ENCODE results near the gene SLC48A1.
A peak's percentile ranks its signal among the peaks of the same experiment; 100 is the strongest.
"Not testable (repeated sequence)": the region's sequence is repeated elsewhere in the genome, so short reads cannot be mapped to it uniquely, and the experiment has no call there.

Gene SLC48A1

DNA sequence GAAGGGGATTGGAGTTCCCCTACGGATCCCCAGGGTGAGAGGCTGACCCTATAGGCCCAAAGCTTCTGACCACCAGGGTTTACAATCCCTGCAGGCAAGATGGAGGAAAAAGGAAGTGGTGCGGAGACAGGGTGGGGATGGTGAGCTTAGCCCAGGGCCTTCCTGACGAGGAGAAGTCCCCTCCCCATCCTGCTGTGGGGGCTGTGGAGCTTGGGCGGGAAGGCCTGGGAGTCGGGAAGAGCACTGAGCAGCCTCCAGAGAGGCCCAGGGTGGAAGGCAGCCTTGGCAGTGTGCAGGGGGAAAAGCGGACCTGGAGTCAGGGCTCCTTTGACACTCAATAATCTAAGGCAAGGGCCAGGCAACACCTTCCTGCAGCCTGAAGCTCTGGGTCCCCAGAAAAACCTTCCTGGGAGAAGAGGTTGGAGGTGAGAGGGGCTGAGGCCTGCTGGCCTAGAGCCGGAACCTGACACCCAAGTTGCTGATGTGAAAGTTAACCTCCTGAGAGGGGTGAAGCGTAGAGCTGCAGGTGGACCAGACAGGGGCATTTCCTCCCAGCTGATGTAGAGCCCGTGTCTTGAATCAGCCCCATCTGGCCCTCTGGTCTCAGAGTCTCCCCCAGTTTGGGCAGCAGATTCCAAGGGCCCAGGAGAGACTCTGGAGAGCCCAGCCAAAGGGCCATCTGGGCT is 40.6 kb downstream of the SLC48A1 start:
- Histone ChIP-seq H3K27ac (ENCODE audit: low read depth, low read length, poor library complexity, severe bottlenecking) (peak overlapping the region; percentile 98), H2AFZ (ENCODE audit: low read length) (no peak overlapping the region), H4K20me1 (ENCODE audit: insufficient read depth, low read length) (no peaks in the 10 kb centered on the region), H3K36me3 (ENCODE audit: insufficient read depth, low read length) (peaks cover 10% of the 10 kb centered on the region; the same call in 1 of the 2 replicates), H3K4me2 (ENCODE audit: low read length) (peak overlapping the region; percentile 84), H3K27me3 (ENCODE audit: insufficient read depth, low read length) (no peaks in the 10 kb centered on the region), H3K9ac (ENCODE audit: low read length) (peak overlapping the region; percentile 81), H3K79me2 (ENCODE audit: insufficient read depth, low read length) (peaks cover 43% of the 10 kb centered on the region), H3K4me3 (ENCODE audit: low read depth, low read length, poor library complexity, severe bottlenecking) (peak overlapping the region; percentile 61), H3K9me3 (ENCODE audit: low read length) (no peaks in the 10 kb centered on the region), H3F3A (ENCODE audit: insufficient read depth, low read length) (no peaks in the 10 kb centered on the region), H3K4me1 (ENCODE audit: insufficient read depth, low read length, severe bottlenecking) (peaks cover 99% of the 10 kb centered on the region), H3K9me2 (ENCODE audit: low read depth, low read length) (no peaks in the 10 kb centered on the region)
- TF ChIP-seq EZH2 (IDR thresholded peaks at IDR 0.05; ENCODE audit: borderline replicate concordance, low read length): no peak

DNA sequence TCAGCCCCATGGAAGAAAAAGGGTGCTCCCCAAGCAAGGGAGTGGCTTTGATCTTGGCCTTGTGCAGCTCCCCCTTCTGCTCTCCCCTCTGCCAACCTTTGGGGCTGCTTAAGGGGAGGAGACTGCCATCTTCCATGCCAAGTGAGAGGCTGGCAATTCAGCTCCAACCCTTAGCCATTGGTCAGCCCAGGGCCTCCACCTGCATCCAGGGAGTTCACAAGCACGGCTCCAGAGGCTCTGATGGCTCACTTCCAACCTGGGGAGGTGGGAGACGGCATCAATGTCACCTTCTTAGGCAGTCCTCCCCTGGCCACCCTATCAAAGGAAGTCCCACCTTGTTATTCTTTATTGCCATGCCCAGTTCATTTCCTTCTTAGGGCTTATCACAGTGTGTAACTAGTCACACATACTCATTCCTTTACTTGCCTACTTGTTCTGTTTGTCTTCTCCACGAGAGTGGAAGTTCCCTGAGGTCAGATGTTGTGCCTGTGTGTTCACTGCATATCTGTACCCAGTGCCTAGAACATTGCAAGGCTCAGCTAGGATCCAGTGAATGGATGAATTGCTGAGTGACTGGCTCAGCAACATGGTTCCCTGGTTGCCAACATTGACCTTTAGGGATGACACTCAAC is 41.6 kb downstream of the SLC48A1 start:
- peaks cover 90% of the 10 kb centered on the region for H3K4me1 ChIP-seq (ENCODE audit: insufficient read depth, low read length, severe bottlenecking)
- H3K4me2 ChIP-seq (ENCODE audit: low read length): peak overlapping the region; percentile 84

DNA sequence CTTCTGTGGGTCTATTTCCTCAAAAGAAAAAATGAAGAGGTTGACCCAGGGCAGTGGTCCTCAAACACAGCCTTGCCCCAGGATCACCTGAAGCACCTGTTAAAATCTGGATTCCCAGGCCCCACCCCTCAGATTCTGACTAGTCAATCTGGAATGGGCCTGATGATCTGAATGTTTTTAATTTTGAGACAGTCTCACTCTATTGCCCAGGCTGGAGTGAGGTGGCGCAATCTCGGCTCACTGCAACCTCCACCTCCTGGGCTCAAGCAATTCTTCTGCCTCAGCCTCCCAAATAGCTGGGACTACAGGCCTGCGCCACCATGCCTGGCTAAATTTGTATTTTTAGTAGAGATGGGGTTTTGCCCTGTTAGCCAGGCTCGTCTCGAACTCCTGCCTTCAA is 42.4 kb downstream of the SLC48A1 start:
- H3K9me3 ChIP-seq (ENCODE audit: low read length); H4K20me1 ChIP-seq (ENCODE audit: insufficient read depth, low read length); H3K9me2 ChIP-seq (ENCODE audit: low read depth, low read length); H3F3A ChIP-seq (ENCODE audit: insufficient read depth, low read length); H3K27me3 ChIP-seq (ENCODE audit: insufficient read depth, low read length); H3K4me3 ChIP-seq (ENCODE audit: low read depth, low read length, poor library complexity, severe bottlenecking); H3K36me3 ChIP-seq (ENCODE audit: insufficient read depth, low read length); H2AFZ ChIP-seq (ENCODE audit: low read length); H3K9ac ChIP-seq (ENCODE audit: low read length): not testable (repeated sequence)
- Histone ChIP-seq H3K4me2 (ENCODE audit: low read length) (peak overlapping the region; percentile 84; the same call in 1 of the 2 replicates), H3K79me2 (ENCODE audit: insufficient read depth, low read length) (peaks cover 50% of the 10 kb centered on the region), H3K4me1 (ENCODE audit: insufficient read depth, low read length, severe bottlenecking) (peaks cover 87% of the 10 kb centered on the region), H3K27ac (ENCODE audit: low read depth, low read length, poor library complexity, severe bottlenecking) (peak overlapping the region; percentile 98)

More for the DNA sequence above, 41.6 kb downstream of the SLC48A1 start:
- peak overlapping the region; percentile 98 for H3K27ac ChIP-seq (ENCODE audit: low read depth, low read length, poor library complexity, severe bottlenecking)
- H3K9ac ChIP-seq (ENCODE audit: low read length): peak overlapping the region; percentile 81; the same call in 1 of the 2 replicates
- H3K27me3 ChIP-seq (ENCODE audit: insufficient read depth, low read length): no peaks in the 10 kb centered on the region
- no peaks in the 10 kb centered on the region for H3K9me3 ChIP-seq (ENCODE audit: low read length)
- no peak overlapping the region for H2AFZ ChIP-seq (ENCODE audit: low read length)
- H3K4me3 ChIP-seq (ENCODE audit: low read depth, low read length, poor library complexity, severe bottlenecking): peak overlapping the region; percentile 61
- no peaks in the 10 kb centered on the region for H3K9me2 ChIP-seq (ENCODE audit: low read depth, low read length)
- H3K36me3 ChIP-seq (ENCODE audit: insufficient read depth, low read length): peaks cover 10% of the 10 kb centered on the region; the same call in 1 of the 2 replicates
- no peaks in the 10 kb centered on the region for H3F3A ChIP-seq (ENCODE audit: insufficient read depth, low read length)
- TF ChIP-seq, protein P1, sequence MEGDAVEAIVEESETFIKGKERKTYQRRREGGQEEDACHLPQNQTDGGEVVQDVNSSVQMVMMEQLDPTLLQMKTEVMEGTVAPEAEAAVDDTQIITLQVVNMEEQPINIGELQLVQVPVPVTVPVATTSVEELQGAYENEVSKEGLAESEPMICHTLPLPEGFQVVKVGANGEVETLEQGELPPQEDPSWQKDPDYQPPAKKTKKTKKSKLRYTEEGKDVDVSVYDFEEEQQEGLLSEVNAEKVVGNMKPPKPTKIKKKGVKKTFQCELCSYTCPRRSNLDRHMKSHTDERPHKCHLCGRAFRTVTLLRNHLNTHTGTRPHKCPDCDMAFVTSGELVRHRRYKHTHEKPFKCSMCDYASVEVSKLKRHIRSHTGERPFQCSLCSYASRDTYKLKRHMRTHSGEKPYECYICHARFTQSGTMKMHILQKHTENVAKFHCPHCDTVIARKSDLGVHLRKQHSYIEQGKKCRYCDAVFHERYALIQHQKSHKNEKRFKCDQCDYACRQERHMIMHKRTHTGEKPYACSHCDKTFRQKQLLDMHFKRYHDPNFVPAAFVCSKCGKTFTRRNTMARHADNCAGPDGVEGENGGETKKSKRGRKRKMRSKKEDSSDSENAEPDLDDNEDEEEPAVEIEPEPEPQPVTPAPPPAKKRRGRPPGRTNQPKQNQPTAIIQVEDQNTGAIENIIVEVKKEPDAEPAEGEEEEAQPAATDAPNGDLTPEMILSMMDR (IDR thresholded peaks at IDR 0.05; ENCODE audit: low read length): no peak
- TF ChIP-seq EZH2 (IDR thresholded peaks at IDR 0.05; ENCODE audit: borderline replicate concordance, low read length): no peak
- peaks cover 50% of the 10 kb centered on the region for H3K79me2 ChIP-seq (ENCODE audit: insufficient read depth, low read length)
- no peaks in the 10 kb centered on the region for H4K20me1 ChIP-seq (ENCODE audit: insufficient read depth, low read length)

DNA sequence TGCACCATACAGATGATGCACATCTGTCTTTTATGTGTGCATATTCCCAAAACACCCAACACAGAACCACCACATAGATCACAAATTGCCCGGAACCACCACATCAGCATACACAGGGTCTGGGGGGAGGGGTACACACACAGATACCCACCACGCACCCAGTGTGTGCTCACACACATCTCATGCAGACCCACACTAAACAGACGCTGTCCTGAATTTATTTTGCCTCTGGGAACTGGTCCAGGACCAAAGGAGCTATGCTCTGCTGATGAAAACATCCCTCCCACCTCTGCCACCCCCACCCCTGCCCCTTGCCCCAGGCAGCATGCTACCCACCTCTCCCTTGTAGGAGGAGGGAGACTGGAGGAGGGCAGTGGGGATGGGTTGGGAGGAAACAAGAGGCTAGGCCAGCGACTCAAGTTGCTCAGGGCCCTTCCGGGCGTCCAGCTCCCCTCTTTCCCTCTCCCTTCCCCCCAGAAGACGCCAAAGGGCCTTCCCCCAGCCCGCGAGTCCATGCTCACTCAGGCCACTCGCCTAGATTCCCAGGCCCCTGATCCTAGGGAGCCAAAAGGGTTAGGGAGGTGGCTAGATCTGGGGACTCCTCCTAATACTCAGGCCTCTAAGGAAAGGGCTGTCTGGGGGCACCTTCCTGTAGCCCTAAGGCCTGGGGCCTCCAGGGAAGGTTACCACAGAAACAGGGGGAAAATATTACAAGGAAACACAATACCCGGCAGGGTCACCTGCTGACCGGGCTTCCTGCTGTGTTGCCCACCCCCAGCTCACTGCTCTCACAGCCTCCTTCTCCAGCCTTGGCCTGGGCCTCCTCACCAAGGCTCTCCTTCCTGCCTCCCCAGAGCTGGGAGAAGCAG is 43.6 kb downstream of the SLC48A1 start:
- no peaks in the 10 kb centered on the region for H3F3A ChIP-seq (ENCODE audit: insufficient read depth, low read length)
- H3K27ac ChIP-seq (ENCODE audit: low read depth, low read length, poor library complexity, severe bottlenecking): peak overlapping the region; percentile 98
- peaks cover 86% of the 10 kb centered on the region for H3K4me1 ChIP-seq (ENCODE audit: insufficient read depth, low read length, severe bottlenecking)
- H2AFZ ChIP-seq (ENCODE audit: low read length): no peak overlapping the region
- peaks cover 10% of the 10 kb centered on the region; the same call in 1 of the 2 replicates for H3K36me3 ChIP-seq (ENCODE audit: insufficient read depth, low read length)
- peak overlapping the region; percentile 87 for H3K9ac ChIP-seq (ENCODE audit: low read length)
- no peaks in the 10 kb centered on the region for H3K9me3 ChIP-seq (ENCODE audit: low read length)
- no peaks in the 10 kb centered on the region for H4K20me1 ChIP-seq (ENCODE audit: insufficient read depth, low read length)
- H3K79me2 ChIP-seq (ENCODE audit: insufficient read depth, low read length): peaks cover 42% of the 10 kb centered on the region
- H3K4me3 ChIP-seq (ENCODE audit: low read depth, low read length, poor library complexity, severe bottlenecking): peak overlapping the region; percentile 96
- peak overlapping the region; percentile 70 for H3K4me2 ChIP-seq (ENCODE audit: low read length)
- TF ChIP-seq, protein P1 (IDR thresholded peaks at IDR 0.05; ENCODE audit: low read length): no peak
- no peak for TF ChIP-seq EZH2 (IDR thresholded peaks at IDR 0.05; ENCODE audit: borderline replicate concordance, low read length)
- H3K9me2 ChIP-seq (ENCODE audit: low read depth, low read length): no peaks in the 10 kb centered on the region
- no peaks in the 10 kb centered on the region for H3K27me3 ChIP-seq (ENCODE audit: insufficient read depth, low read length)

All from OCI-LY1 (cell line).